Stimulated activated CD8-positive, alpha-beta memory T cell treated with anti-CD3 and anti-CD28 coated beads, Interleukin-4, amount 100 ng/mL, for 24 hours (primary cell): Measurements from ENCODE around the gene PLXDC1.
A peak's percentile ranks its signal among the peaks of the same experiment; 100 is the strongest.

Experiments used
- DNase-seq: peaks from one replicate; pipeline ENCODE4 v3.0.0-alpha.2; 2020; ENCODE audit warnings: low read depth

PLXDC1 gene

DNA sequence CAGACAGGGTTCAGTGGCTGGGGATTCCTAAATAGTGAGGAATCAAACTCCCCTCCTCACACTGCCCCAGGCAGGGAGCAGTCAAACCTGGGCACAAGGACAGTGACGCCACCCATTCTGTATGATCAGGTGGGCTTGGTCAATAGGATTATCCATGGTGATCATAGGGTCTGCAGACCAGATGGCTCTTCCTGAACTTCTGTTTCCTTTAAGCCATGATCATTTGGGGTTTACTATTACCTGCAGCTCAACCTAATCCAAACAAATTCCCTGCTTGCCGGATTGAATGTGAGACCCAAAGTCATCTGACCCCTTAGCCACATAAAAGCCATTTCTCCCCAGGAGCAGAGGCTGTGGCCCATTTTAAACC is 54.3 kb downstream of the PLXDC1 start:
- no peak for DNase-seq

DNA sequence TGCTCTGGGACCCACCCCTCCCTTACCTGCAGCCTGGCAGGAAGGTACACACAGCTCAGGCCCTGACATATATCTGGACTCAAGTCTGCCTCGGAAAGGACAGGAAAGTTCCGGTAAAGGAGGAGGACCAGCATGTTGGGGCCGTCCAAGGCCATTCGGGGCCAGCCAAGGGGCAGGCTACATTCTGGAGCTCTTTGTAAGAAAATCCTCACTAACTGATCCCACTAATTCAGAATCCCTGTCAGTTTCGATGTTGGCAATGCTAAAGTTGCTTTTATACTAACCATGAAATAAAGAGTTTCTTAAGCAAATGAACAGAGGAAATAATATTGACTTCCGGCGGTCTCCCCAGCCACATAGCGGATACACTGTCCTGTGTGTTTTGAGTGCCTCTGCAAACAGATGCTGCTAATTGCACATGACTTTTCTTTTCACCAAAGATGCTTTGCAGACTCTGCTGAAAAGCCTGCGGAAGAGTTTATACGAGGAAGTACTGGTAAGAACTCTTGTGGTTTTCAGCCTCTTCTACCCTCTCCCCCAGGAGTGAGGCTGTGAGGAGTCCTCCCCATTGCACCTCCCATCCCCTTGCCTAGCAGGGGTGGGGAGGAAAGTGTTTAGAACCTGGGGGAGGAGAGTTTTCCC is 54.8 kb downstream of the PLXDC1 start:
- no peak for DNase-seq

DNA sequence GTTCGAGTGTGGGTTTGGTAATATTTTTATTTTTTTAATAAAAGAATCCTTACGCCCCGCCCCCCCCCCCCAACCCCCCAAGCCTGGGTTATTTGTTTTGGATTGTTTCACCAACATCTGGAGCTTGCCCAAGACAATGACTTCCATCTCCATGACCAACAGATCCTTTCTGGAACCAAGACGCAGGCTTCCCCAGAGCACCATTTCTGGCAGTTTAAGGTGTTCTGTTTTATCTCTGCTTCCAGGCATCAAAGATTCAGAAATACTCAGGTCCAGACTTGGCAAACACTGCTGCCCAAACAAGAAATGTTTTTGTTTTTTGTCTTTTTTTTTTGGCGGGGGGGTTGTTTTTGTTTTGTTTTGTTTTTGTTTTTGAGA is 56.1 kb downstream of the PLXDC1 start:
- no peak for DNase-seq

DNA sequence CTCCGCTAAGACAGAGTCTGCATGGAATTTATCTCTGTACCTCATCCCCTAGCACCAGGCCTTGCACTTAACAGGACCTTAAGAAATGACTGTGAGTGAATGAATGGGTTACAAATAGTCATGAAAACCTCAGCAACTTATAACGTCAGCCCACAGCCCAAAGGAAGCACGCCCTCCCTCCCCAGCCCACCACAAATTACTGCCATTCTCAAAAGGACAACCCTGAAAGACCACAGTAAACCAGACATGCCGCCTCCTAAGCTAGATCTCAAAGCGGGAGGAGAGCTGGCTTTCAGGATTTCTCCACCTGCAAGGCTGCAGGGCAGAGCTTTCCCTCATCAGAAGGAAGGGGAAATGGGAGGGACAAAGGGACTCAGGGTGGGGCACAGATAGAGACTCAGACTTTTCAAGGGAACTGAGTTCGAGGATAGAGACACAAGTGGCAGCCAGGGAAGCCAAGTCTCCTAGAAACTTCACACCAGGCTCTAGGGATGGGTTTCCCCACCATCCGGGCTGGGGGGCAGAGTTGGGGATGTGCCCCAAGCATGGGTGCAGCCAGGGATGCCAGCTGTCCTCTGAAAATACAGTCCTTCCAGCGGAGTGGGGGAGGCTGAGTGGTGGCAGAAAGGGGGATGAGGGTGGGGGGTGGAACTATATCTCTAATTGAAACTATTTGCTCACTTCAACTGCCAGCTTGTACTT is 56.7 kb downstream of the PLXDC1 start:
- peak; percentile 14 for DNase-seq

DNA sequence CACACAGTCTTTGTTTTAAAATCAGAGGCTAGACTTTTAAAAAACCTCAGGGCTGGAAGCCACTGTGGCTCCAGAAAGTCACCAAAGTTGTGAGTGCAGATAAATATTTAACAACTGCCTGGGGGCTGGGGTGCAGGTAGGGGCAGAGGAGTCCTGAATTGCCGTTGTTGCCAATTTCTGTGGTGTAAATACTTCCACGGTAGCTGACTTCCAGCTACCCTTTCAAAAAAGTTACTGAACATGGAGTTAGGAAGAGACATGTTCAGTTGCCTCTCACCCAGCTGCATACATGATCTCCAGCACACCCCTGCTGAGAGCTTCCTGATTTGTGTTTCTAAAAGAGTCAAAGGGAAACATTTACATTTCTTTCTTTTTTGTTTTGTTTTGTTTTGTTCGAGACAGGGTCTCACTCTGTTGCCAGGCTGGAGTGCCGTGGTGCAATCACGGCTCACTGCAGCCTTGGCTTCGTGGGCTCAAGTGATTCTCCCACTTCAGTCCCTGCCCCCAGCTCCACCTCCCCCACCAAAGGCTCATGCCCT is 58.7 kb downstream of the PLXDC1 start:
- DNase-seq = no peak

DNA sequence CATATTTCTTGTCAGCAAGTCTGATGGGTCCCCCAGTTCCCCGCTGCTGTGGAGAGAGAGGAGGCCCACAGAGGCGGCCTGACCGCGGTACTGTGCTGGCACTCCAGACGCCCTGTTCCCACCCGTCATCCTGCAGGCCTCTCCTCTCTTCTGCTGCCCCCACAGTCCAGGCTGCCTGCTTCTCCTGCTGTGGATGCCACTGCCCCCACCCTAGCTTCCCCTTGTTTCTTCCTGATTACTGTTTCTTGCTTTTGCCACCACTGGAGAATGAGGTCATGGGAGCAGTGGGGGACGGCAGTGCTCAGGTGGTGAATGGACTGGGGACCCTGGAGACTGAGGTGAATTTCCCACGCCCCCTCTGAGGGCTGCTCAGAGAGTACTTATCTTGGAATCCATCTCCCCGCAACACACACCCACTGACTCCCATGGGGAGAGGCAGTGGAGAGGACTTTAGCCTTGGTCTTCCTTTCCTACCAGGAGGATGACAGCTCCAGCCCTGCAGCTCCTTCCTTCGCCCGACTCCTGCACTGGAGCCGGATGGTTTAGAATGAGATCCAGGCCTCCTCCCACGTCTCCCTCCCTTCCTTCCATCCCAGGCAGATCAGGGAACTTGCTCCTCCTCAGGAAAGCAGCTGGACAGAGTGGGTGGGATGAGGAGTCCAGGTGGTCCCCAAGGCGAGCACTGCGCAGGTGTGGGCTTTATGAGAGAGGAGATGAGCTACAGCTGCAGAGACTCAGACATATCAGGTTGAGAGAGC is 60.4 kb downstream of the PLXDC1 start:
- no peak for DNase-seq

DNA sequence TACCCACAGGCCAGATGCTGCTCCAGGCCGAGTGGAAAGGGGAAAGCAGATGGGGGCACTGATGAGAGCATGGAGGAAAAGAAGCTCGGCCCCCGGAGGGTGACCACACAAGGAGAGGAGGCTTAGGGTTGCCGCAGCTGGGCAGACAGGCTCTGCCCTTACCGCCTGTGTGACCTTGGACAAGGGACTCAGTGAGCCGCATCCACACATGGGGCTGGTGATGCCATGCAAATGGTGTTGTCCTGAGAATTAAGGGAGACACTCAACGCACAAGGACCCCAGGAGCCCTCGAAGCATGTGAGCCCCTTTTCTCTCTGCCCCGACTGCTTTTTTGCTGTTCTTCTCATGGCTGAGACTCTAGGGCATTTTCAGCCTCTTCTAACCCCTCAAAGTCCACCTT is 61.0 kb downstream of the PLXDC1 start:
- no peak for DNase-seq

DNA sequence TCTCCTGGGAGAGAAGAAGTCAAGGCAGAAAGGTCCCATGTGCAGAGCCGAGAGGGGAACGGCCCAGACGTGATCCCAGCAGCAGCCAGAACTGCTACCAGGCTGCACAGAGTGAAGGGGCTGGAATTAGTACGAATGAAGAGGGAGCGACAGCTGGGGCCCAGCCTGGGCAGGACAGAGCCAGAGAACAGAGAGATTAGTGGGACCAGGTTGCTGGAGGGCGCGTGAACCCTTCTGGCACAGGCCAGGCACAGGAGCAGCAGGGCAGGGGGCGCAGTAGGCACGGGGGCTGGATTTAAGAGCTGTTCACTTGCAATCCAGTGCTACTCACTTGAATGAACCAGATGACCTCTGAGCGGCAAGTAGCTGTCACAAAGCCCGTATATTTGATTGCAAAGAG is 66.9 kb downstream of the PLXDC1 start:
- DNase-seq = no peak

DNA sequence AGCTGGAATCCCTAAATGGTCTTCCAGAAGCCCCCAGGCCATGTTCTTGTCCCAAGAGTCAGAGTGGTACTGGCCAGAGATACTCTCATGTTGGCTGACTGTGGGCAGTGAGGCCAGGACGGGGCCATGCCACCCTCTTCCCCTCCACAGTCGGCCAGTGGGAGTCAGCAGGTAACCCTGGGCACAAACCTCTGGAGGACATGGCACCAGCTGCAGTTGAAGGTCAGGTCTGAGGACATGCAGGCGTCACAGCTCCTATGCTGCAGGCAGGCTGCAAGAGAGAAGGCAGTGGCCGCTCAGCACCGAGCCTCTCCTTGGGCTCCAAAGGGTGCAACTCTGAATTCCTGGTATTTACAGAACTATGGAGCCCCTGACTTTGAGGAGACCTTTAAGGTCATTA is 68.2 kb downstream of the PLXDC1 start:
- no peak for DNase-seq

DNA sequence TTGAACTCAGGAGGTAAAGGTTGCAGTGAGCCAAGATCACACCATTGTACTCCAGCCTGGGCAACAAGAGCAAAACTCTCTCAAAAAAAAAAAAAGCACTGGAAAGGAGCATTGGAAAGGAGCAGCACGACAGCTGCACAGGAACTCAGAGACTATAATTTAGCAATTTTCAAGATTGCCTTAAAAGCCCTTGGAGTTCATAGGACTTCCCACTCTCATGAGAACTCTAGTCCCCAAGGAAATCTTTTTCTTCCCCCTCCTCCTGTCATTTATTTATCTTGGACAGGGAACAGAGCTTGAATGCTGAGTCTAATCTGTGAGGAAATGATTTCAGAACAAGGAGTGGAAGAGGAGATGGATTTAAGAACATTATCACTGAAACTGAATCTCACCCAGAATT is 69.0 kb downstream of the PLXDC1 start:
- DNase-seq = no peak

DNA sequence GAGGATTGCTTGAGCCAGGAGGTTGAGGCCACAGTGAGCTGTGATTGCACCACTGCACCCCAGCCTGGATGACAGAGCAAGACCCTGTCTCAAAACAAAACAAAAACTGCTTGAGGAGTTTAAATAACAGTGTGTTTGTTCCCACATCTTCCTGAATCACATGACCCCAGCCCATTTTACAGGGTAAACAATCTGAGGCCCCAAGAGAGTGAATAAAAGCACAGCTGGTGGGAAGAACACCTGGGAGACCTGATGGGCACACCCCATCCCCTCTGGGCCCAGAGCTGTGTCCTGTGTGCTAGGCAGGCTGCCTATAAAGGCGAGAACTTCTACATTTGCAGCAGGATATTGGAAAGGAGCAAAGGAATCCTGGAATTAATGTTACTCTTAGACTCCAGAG is 69.6 kb downstream of the PLXDC1 start:
- no peak for DNase-seq

DNA sequence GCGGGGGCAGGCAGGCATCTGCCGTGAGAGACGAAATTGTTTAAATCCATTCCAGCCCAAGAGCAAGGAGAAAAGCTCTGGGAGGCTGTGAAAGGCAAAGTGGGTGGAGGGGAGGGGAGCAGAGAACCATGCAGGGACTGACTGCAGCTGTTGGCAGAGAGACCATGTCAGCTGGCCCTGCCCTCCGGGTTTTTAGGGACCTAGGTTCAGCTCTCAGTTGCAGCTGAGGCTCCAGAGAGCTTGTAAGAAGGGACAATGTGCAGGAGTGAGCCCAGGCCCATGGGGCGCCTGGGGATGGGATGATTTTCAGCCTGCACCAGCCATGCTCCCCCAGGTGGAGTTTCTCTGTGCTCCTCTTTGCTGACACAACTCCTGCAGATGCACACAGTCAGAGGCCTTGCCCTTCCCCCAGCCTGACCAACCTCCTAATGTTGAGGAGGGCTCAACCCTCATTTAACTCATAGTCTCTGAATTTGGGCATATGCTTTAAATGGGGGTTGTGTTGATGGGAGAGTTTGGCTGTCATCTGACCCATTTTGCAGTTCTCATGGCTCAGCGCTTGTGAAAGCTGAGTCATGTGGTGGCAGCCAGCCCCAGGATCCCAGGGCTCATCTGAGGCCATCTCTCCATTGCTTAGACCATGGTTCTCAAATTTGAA is 70.9 kb downstream of the PLXDC1 start:
- DNase-seq = no peak

DNA sequence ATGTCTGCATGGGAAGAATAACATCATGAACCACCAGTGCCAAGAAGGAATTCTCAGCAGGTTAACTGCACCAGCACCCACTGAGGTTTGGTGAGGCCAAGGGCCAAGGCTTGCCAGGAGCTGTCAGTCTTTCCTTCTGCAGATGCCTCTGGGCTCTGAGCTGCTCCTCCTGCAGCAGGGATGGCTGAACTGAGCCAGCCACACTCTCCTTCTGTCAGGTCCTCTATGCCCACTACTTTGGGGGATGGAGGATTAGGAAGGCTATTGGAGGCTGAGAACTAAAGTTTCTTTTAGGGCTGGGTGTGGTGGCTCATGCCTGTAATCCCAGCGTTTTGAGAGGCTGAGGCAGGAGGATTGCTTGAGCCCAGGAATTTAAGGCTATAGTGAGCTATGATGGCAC is 71.6 kb downstream of the PLXDC1 start:
- DNase-seq = no peak

DNA sequence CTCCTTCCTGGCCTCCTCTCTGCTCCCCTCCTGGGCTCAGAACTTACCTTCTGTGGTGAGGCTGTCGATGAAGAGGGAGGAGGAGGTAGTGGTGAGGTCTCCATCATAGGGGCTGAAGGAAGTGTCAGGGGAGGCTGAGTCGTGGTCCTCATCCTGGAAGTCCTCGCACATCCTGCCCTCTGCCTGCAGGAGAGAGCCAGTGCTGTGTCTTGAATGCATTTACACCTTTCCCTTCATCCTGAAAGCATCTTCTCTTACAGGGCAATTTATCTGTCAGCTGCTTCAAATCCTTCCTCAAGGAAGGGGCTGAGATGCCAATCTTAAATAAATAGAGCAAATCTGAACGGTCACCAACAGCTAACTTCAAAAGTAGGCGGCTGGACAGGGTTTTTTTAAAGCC is 73.6 kb downstream of the PLXDC1 start:
- DNase-seq = no peak

DNA sequence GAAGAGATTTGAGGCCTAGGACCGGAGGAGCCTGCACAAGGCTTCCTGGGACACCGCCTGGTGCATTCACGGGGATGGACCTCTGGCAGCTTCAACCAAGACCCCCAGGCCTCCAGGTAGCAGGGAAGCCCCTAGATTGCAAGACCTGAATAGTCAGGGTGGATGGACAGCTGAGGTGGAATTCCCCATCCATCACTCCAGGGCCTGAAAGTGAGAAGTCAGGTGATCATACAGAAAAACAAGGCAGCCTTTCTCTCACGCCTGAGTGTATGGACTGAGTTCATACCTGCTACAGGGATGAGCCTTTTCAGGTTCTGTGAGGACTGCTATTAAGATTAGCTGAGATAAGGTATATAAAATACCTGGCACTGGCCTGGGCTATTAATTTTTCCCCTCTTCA is 74.2 kb downstream of the PLXDC1 start:
- no peak for DNase-seq

DNA sequence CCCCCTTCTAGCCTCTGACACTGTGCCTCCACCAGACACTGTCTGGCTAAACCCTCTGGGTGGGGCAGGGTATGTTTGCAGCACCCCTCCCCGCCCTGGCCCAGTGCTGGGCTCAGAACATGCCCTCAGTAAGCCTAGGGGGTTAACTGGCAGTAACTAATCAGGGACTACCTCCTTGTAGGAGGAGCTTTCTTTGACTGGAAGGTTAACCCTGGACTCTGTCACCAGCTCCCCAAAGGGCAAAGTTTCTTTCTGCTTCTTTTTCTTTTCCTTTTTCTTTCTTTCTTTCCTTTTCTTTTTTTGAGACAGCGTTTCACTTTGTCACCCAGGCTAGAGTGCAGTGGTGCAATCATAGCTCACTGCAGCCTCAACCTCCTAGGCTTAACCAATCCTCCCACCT is 76.8 kb downstream of the PLXDC1 start:
- DNase-seq = no peak

DNA sequence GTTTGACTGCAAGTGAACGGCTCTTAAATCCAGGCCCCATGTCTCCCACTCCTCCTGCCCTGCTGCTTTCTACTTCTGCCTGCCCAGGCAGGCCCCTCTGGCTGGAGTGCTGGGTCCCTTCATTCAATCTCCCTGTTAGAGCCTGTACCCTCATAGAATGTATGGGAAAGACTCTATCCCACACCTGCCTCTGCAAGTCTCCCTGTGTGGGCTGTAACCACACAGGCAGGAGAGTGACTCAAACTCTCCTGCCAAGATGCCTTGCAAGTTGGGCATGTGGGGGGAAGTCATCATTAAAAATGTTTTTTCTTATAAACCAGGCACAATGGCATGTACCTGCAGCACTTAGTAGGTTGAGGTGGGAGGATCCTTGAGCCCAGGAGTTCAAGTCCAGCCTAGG is 77.5 kb downstream of the PLXDC1 start:
- no peak for DNase-seq

DNA sequence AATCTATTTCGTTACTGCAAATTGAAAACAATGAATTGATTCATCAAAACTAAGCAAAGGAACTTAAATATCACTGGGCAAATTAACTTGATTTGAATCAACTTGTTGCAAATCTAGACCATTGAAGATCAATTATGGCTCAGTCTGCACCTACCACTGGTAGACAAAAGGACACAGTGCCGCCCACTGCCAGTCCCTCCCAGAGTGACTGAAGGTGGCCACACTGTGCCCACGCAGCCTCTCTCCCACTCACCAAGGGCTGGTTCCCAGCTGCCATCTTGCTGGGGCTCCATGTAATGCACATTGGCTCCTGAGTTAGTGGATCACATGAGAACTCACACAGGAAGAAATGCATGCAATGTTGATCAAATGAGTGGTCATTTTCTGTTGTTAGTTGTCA is 78.1 kb downstream of the PLXDC1 start:
- no peak for DNase-seq

DNA sequence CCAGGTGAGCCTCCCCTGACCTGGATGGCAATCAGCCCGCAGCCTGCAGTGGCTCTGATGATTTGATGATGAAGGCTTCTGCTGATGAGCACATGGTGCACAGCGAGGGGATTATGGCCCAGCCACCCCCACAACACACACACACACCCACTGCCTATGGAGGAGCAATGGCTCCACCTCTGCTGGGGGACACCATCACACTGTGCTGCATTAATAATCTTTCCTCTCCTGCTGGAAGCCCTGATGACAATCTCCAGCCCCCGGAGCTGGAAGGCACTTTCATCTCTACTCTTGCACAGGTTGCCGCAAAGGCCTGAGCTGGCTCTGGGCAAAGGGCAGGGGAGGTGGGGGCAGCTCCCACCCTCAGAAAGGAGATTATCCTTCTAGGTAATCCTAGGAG is 79.9 kb downstream of the PLXDC1 start:
- no peak for DNase-seq

DNA sequence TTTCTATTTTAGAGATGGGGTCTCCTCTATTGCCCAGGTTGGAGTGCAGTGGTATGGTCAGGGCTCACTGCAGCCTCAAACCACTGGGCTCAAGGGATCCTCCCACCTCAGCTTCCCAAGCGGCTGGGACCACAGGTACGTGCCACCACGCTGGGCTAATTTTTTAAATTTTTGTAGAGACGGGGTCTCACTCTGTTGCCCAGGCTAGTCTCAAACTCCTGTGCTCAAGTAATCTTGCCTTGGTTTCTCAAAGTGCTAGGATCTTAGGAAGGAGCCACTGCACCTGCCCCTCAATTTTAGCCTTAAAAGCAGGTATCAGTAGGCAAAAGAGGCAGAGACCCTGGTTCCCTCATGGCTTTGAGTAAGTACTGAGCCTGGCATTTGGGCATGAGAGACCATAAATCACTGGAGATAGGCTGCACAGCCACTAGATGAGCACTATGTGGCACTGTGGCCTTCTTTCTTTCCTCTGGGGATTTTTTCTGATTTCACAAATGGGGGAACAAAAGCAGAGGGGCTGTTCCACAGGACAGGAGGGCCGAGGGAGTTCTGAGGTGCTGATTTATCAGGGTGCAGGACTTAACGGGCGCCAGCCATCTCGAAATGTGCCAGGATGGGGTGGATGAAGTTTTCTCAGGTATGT is 82.2 kb downstream of the PLXDC1 start:
- DNase-seq = no peak

DNA sequence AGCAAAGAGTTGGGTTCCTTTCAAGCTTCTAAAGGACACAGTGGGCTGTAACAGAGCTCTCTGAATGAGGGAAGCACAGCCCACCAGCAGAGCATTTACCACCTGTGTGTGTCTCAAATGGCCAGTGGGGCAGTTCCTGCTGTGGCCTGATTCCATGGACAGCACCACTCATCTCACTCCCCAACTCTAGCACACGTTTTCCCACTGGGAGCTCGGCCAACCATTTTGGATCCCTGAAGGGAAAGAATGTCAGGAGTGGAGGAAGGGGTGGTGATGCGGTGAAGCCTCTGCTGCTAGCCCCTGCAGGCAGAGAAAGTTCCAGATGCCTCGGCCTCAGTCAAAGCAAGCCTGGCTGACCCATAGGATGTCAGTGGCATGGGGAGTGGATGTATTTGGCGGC is 86.6 kb downstream of the PLXDC1 start:
- no peak for DNase-seq

DNA sequence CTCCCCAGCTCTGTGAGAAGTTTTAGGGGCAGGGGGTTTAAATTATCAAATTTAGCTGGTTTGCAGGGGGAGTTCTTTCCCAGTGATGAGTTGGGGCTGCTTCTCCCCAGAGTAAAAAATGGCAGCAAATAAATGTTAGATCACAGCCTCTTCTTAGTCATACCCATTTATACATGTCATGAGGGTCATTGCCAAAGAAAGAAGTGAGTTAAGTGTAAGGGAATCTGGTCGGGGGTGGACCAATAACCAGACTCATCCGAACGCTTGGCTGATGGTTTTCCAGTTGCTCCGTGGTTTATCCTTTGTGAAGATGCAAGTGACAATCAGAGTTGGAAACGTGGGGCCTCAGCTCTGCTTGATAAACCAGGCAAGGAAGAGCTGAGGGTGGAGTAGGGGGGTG is 87.1 kb downstream of the PLXDC1 start:
- DNase-seq = no peak
